Measurements from ENCODE around the gene ISG15.
"Not testable (repeated sequence)": the region's sequence is repeated elsewhere in the genome, so short reads cannot be mapped to it uniquely, and the experiment has no call there.

ISG15 gene

DNA sequence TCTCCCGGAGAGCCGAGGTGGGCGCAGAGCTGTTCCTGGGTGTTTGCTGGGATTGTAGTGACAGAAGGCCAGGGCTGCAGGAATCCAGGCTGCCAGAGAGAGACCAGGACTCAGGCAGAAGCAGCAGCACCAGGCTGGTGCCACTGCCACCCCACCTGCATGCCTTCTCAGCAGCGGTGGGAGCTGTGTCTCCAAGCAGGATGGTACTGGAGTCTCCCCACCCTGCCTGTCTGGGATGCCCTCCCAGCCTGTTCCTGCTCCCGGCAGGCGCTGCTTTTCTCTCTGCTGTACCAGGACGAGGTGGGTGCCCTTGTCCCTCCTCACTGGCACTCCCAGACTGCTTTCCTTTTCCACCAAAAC lies 8.9 kb upstream of the ISG15 start:
- H3K27ac ChIP-seq (ENCODE audit: low read depth, low read length), result no peak overlapping the region

DNA sequence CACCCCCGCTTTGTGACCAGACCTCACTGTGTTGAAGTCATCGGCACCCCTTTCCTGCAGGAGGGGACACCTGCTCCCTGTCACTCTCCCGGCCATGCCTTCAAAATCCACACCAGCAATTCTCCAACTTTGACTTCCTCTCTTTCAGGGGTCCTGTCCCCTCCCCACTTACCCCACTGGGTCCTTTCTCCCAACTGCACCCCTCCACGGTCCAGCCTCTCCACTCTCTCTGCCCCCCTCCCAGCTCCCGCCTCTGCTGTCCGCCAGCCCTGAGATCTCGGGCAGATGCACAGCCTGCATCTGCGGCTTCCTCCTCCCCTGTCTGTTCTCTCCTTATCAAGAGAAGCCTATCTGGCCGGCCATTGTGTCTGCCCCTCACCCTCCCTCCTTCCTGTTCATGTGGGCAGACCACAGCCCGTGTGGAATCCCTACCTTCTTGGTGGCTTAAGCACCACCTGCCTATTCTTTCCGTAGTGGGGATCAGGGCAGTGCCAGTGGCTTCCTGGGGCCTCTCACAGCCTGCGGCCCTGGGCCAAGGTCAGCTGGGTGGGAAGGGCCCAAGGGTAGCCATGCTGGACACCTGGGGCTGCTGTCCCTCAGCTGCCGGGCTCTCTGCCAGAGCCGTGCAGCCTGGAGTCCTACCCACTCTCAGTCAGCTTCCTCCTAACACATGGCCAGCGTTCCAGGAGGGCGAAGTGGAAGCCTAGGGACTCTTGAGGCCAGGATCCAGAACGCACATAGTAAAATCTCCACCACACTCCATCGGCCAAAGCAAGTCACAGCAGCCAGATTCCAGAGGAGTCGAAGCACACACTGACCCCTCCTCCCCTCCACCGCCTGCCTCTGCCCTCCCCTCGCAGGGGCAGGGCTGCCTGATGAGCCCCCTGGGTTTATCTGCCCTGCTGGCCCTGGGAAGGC lies 8.3 kb upstream of the ISG15 start:
- Histone ChIP-seq H3K4me3 (ENCODE audit: low read depth, low read length) (no peak overlapping the region), H3K27me3 (ENCODE audit: control insufficient read depth, insufficient read depth, low read length) (peaks cover 43% of the 10 kb centered on the region), H3K9me3 (ENCODE audit: control insufficient read depth, insufficient read depth, low read depth, low read length) (no peaks in the 10 kb centered on the region), H3K27ac (ENCODE audit: low read depth, low read length) (no peak overlapping the region), H3K36me3 (ENCODE audit: control insufficient read depth, insufficient read depth, low read length) (no peaks in the 10 kb centered on the region), H3K4me1 (ENCODE audit: control insufficient read depth, insufficient read depth, low read length) (peaks cover 35% of the 10 kb centered on the region), H3K9ac (ENCODE audit: low read length) (no peak overlapping the region)

More for the DNA sequence above, 8.9 kb upstream of the ISG15 start:
- Histone ChIP-seq H3K27me3 (ENCODE audit: control insufficient read depth, insufficient read depth, low read length) (peaks cover 50% of the 10 kb centered on the region), H3K9me3 (ENCODE audit: control insufficient read depth, insufficient read depth, low read depth, low read length) (no peaks in the 10 kb centered on the region), H3K36me3 (ENCODE audit: control insufficient read depth, insufficient read depth, low read length) (no peaks in the 10 kb centered on the region), H3K4me1 (ENCODE audit: control insufficient read depth, insufficient read depth, low read length) (peaks cover 35% of the 10 kb centered on the region), H3K9ac (ENCODE audit: low read length) (no peak overlapping the region), H3K4me3 (ENCODE audit: low read depth, low read length) (no peak overlapping the region)

DNA sequence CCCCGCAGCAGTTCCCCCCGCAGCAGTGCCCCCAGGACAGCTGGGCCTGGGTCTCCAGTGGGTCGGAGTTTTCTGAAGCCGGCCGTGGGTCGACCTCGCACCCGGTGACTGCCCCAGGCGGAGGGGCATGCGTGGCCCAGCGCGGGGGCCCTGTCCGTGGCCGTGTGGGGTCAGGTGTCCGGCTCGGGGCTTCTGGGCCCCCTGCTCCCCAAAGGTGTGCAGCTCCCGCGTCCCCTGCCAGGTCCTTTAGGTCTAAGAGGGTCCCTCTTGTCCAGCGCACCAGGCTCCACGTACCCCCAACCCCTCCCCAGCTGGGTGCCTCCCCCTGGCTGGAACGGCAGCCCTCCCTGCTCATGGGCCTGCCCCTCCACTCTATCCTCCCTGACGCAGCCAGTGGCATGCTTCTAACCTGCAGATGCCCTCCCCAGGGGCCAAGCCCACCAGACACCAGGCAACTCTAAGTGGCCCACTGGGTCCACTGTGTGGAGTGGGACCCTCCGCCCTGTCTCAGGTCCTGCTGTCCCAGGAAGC lies 7.5 kb upstream of the ISG15 start:
- H3K27me3 ChIP-seq (ENCODE audit: control insufficient read depth, insufficient read depth, low read length), result peaks cover 35% of the 10 kb centered on the region
- no peaks in the 10 kb centered on the region for H3K36me3 ChIP-seq (ENCODE audit: control insufficient read depth, insufficient read depth, low read length)
- no peak overlapping the region for H3K4me3 ChIP-seq (ENCODE audit: low read depth, low read length)
- H3K9me3 ChIP-seq (ENCODE audit: control insufficient read depth, insufficient read depth, low read depth, low read length), result no peaks in the 10 kb centered on the region
- H3K4me1 ChIP-seq (ENCODE audit: control insufficient read depth, insufficient read depth, low read length), result peaks cover 35% of the 10 kb centered on the region
- H3K9ac ChIP-seq (ENCODE audit: low read length), result no peak overlapping the region
- H3K27ac ChIP-seq (ENCODE audit: low read depth, low read length), result no peak overlapping the region

DNA sequence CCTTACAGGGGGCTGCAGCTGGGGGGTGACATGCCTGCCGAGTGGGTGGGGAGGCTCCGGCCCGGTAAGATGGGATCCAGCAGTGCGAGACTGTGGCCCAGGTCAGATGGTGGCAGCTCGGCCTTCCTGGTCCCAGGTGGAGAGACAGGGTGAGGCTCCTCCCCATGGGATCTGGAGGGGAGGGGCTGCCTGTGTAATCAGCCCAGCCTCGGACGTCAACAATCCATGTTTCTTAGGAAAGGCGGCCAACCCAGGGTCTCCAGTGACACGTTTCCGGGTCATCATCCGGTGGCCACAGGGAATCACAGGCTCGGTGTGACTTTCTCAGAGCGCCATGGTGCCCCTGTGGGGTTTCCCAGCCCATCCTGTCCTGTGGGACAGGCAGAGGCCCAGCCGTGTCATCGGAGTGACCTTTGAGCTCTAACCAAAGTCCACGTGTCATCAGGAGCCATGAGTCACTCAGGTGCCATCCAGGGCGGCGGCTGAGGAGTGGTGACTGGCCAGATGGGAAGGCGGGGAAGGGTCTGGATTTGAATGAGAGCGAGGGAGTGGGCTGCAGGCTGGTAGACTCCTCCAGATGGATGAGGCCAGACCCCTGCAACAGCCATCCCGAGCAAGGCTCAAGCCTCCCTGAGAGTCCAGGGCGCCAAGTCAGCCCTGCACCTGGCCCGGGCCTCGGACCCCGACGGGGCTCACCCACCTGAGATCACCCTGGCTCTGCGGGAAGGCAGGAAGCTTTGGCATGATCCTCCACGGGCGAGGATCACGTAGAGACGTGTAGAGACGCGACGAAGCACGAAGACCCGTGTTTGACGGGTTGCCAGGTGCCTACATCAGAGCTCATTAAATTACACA lies 6.8 kb upstream of the ISG15 start:
- H3K4me3 ChIP-seq (ENCODE audit: low read depth, low read length), result no peak overlapping the region
- H3K9me3 ChIP-seq (ENCODE audit: control insufficient read depth, insufficient read depth, low read depth, low read length), result no peaks in the 10 kb centered on the region
- peak overlapping the region; percentile 48 for H3K9ac ChIP-seq (ENCODE audit: low read length)
- peaks cover 35% of the 10 kb centered on the region for H3K4me1 ChIP-seq (ENCODE audit: control insufficient read depth, insufficient read depth, low read length)
- no peak overlapping the region for H3K27ac ChIP-seq (ENCODE audit: low read depth, low read length)
- peaks cover 28% of the 10 kb centered on the region for H3K27me3 ChIP-seq (ENCODE audit: control insufficient read depth, insufficient read depth, low read length)
- no peaks in the 10 kb centered on the region for H3K36me3 ChIP-seq (ENCODE audit: control insufficient read depth, insufficient read depth, low read length)

GRCh38 chr1:1010131-1010530 lies 3.2 kb upstream of the ISG15 start:
- H3K4me3 ChIP-seq (ENCODE audit: low read depth, low read length), result not testable (repeated sequence)

DNA sequence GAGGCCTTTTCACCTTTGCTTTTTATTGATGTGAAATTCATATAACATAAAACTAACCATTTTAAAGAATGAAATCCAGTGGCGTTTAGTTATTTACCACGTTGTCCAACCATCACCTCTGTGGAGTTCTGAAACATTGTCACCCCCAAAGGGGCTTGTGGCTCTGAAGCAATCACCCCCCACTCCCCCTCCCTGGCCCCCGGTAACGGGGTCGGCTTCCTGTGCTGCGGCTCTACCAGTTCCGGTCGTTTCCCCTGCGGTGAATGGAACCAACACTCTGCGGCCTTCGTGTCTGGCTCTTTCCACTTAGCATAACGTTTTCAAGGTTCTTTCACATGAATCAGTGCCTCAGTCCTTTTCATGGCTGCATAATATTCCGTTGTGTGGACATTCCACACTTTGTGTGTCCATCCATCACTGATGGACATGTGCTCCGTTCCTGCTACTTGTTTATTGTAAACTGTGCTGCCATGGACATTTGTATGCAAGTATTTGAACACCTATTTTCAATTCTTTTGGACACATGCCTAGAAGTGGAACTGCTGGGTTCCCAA lies 1.8 kb upstream of the ISG15 start:
- peaks cover 22% of the 10 kb centered on the region for H3K4me1 ChIP-seq (ENCODE audit: control insufficient read depth, insufficient read depth, low read length)
- H3K9ac ChIP-seq (ENCODE audit: low read length), result no peak overlapping the region
- no peak overlapping the region for H3K27ac ChIP-seq (ENCODE audit: low read depth, low read length)
- no peaks in the 10 kb centered on the region for H3K9me3 ChIP-seq (ENCODE audit: control insufficient read depth, insufficient read depth, low read depth, low read length)
- H3K36me3 ChIP-seq (ENCODE audit: control insufficient read depth, insufficient read depth, low read length), result no peaks in the 10 kb centered on the region
- H3K4me3 ChIP-seq (ENCODE audit: low read depth, low read length), result no peak overlapping the region
- 0 out of 2 replicates have a peak, but pooled peaks cover 3% of the 10 kb centered on the region for H3K27me3 ChIP-seq (ENCODE audit: control insufficient read depth, insufficient read depth, low read length)

More at GRCh38 chr1:1010131-1010530, 3.2 kb upstream of the ISG15 start:
- H3K36me3 ChIP-seq (ENCODE audit: control insufficient read depth, insufficient read depth, low read length); H3K9me3 ChIP-seq (ENCODE audit: control insufficient read depth, insufficient read depth, low read depth, low read length); H3K27ac ChIP-seq (ENCODE audit: low read depth, low read length); H3K27me3 ChIP-seq (ENCODE audit: control insufficient read depth, insufficient read depth, low read length); H3K9ac ChIP-seq (ENCODE audit: low read length): not testable (repeated sequence)
- peaks cover 35% of the 10 kb centered on the region for H3K4me1 ChIP-seq (ENCODE audit: control insufficient read depth, insufficient read depth, low read length)

GRCh38 chr1:1012736-1013104 lies 577 bp upstream of the ISG15 start:
- Histone ChIP-seq H3K4me3 (ENCODE audit: low read depth, low read length) (peak overlapping the region; percentile 81), H3K27ac (ENCODE audit: low read depth, low read length) (peak overlapping the region; percentile 56; the same call in 1 of the 2 replicates), H3K4me1 (ENCODE audit: control insufficient read depth, insufficient read depth, low read length) (peaks cover 20% of the 10 kb centered on the region), H3K9ac (ENCODE audit: low read length) (peak overlapping the region; percentile 57)
- H3K36me3 ChIP-seq (ENCODE audit: control insufficient read depth, insufficient read depth, low read length); H3K27me3 ChIP-seq (ENCODE audit: control insufficient read depth, insufficient read depth, low read length); H3K9me3 ChIP-seq (ENCODE audit: control insufficient read depth, insufficient read depth, low read depth, low read length): not testable (repeated sequence)

GRCh38 chr1:1013922-1014648 lies 788 bp downstream of the ISG15 start:
- Histone ChIP-seq H3K27ac (ENCODE audit: low read depth, low read length) (no peak overlapping the region; the same call in 1 of the 2 replicates), H3K36me3 (ENCODE audit: control insufficient read depth, insufficient read depth, low read length) (no peaks in the 10 kb centered on the region), H3K9ac (ENCODE audit: low read length) (peak overlapping the region; percentile 80), H3K4me3 (ENCODE audit: low read depth, low read length) (peak overlapping the region; percentile 81), H3K27me3 (ENCODE audit: control insufficient read depth, insufficient read depth, low read length) (0 out of 2 replicates have a peak, but pooled peaks cover under 1% of the 10 kb centered on the region), H3K4me1 (ENCODE audit: control insufficient read depth, insufficient read depth, low read length) (peaks cover 20% of the 10 kb centered on the region), H3K9me3 (ENCODE audit: control insufficient read depth, insufficient read depth, low read depth, low read length) (no peaks in the 10 kb centered on the region)

GRCh38 chr1:1014799-1015681 lies 1.7 kb downstream of the ISG15 start:
- no peaks in the 10 kb centered on the region for H3K36me3 ChIP-seq (ENCODE audit: control insufficient read depth, insufficient read depth, low read length)
- no peak overlapping the region; the same call in 1 of the 2 replicates for H3K27ac ChIP-seq (ENCODE audit: low read depth, low read length)
- no peaks in the 10 kb centered on the region for H3K9me3 ChIP-seq (ENCODE audit: control insufficient read depth, insufficient read depth, low read depth, low read length)
- no peaks in the 10 kb centered on the region for H3K27me3 ChIP-seq (ENCODE audit: control insufficient read depth, insufficient read depth, low read length)
- no peak overlapping the region for H3K9ac ChIP-seq (ENCODE audit: low read length)
- H3K4me3 ChIP-seq (ENCODE audit: low read depth, low read length), result peak overlapping the region; percentile 81; the same call in 1 of the 2 replicates
- H3K4me1 ChIP-seq (ENCODE audit: control insufficient read depth, insufficient read depth, low read length), result peaks cover 20% of the 10 kb centered on the region

Data from HUES6 (cell line).